ENCODE data around the gene EOLA1.
"Not testable (repeated sequence)": the region's sequence is repeated elsewhere in the genome, so short reads cannot be mapped to it uniquely, and the experiment has no call there.

- TF ChIP-seq CTCF, POLR2A (IDR thresholded peaks at IDR 0.05): not testable (repeated sequence)
These were observed 32.6 kb downstream of the EOLA1 start for GRCh38 chrX:149573456-149573855.

Data from transverse colon (tissue), 3 donors.